ENCODE measurements around the gene PAX5. TPM values are rescaled to one million over a fixed set of nuclear protein-coding genes. Genes with fewer than 3 reads are reported as not detected.

The PAX5 gene
- total RNA-seq, 3 donors from 2014 or later, result 0.29 to 0.32 TPM; not detected in 1

GRCh38 chr9:36803961-36804360 is 230.1 kb downstream of the PAX5 start:
- TF ChIP-seq CTCF (IDR thresholded peaks at IDR 0.05), result no peak
- Histone ChIP-seq H3K36me3 (ENCODE audit: low read depth) (no peaks in the 10 kb centered on the region), H3K4me3 (no peak overlapping the region), H3K4me1 (ENCODE audit: low read depth) (no peaks in the 10 kb centered on the region), H3K9me3 (no peaks in the 10 kb centered on the region)
- DNase-seq (no peak), ATAC-seq (no peak)
- intact Hi-C loops (cut with DNase I, micrococcal nuclease), result no loop called here

- DNase-seq (no peak), ATAC-seq (no peak)
- Histone ChIP-seq H3K4me1 (ENCODE audit: low read depth) (no peaks in the 10 kb centered on the region), H3K4me3 (no peak overlapping the region), H3K36me3 (ENCODE audit: low read depth) (no peaks in the 10 kb centered on the region), H3K9me3 (no peaks in the 10 kb centered on the region)
- TF ChIP-seq CTCF (IDR thresholded peaks at IDR 0.05), result no peak
- intact Hi-C loops (cut with DNase I, micrococcal nuclease), result no loop called here
Observed at GRCh38 chr9:36802201-36802920, 231.7 kb downstream of the PAX5 start.

GRCh38 chr9:36800455-36800854 is 233.6 kb downstream of the PAX5 start:
- ATAC-seq, result no peak
- H3K4me1 ChIP-seq (ENCODE audit: low read depth), result no peaks in the 10 kb centered on the region
- H3K36me3 ChIP-seq (ENCODE audit: low read depth), result no peaks in the 10 kb centered on the region
- no peak for DNase-seq
- no peak overlapping the region for H3K4me3 ChIP-seq
- intact Hi-C loops (cut with DNase I, micrococcal nuclease), result no loop called here
- H3K9me3 ChIP-seq, result no peaks in the 10 kb centered on the region
- TF ChIP-seq CTCF (IDR thresholded peaks at IDR 0.05), result no peak

GRCh38 chr9:36798350-36799065 is 235.6 kb downstream of the PAX5 start:
- ATAC-seq (no peak), DNase-seq (peak in 1 of 3 donors; percentile 4)
- Histone ChIP-seq H3K4me1 (ENCODE audit: low read depth) (no peaks in the 10 kb centered on the region), H3K36me3 (ENCODE audit: low read depth) (no peaks in the 10 kb centered on the region), H3K9me3 (peaks cover under 1% of the 10 kb centered on the region), H3K4me3 (no peak overlapping the region)
- no peak for TF ChIP-seq CTCF (IDR thresholded peaks at IDR 0.05)
- intact Hi-C loops (cut with DNase I, micrococcal nuclease), result no loop called here

GRCh38 chr9:36797471-36798220 is 236.4 kb downstream of the PAX5 start:
- DNase-seq (no peak), ATAC-seq (no peak)
- no peak for TF ChIP-seq CTCF (IDR thresholded peaks at IDR 0.05)
- intact Hi-C loops (cut with DNase I, micrococcal nuclease), result no loop called here
- Histone ChIP-seq H3K36me3 (ENCODE audit: low read depth) (no peaks in the 10 kb centered on the region), H3K9me3 (peaks cover 7% of the 10 kb centered on the region), H3K4me1 (ENCODE audit: low read depth) (no peaks in the 10 kb centered on the region), H3K4me3 (no peak overlapping the region)

All from mucosa of descending colon (tissue), 3 donors.